ENCODE data around the gene SYCE3.
"Not testable (repeated sequence)": the region's sequence is repeated elsewhere in the genome, so short reads cannot be mapped to it uniquely, and the experiment has no call there.

SYCE3 gene

DNA sequence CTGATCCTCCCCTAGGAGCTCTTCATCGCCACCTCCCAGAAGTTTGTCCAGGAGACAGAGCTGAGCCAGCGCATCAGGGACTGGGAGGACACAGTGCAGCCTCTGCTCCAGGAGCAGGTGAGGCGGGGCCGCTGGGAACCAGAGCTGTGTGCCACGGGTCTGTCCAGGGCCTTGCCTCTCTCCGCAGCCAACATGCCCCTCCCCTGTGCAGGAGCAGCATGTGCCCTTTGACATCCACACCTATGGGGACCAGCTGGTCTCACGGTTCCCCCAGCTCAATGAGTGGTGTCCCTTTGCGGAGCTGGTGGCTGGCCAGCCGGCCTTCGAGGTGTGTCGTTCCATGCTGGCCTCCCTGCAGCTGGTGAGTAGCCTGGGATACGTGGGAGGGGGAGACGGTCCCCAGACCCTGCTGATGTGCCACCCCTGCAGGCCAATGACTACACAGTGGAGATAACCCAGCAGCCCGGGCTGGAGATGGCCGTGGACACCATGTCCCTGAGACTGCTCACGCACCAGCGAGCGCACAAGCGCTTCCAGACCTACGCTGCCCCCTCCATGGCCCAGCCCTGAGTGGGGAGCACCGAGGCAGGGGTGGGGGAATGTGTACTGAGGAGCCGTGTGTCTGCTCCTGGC lies 39.8 kb downstream of the SYCE3 start:
- in situ Hi-C loops (cut with MboI; ENCODE audit: low sequenced_read_pairs): no loop called here

GRCh38 chr22:50522208-50522805 lies 40.4 kb downstream of the SYCE3 start:
- in situ Hi-C loops (cut with MboI; ENCODE audit: low sequenced_read_pairs): no loop called here

GRCh38 chr22:50521710-50522109 lies 41.0 kb downstream of the SYCE3 start:
- in situ Hi-C loops (cut with MboI; ENCODE audit: low sequenced_read_pairs): no loop called here

DNA sequence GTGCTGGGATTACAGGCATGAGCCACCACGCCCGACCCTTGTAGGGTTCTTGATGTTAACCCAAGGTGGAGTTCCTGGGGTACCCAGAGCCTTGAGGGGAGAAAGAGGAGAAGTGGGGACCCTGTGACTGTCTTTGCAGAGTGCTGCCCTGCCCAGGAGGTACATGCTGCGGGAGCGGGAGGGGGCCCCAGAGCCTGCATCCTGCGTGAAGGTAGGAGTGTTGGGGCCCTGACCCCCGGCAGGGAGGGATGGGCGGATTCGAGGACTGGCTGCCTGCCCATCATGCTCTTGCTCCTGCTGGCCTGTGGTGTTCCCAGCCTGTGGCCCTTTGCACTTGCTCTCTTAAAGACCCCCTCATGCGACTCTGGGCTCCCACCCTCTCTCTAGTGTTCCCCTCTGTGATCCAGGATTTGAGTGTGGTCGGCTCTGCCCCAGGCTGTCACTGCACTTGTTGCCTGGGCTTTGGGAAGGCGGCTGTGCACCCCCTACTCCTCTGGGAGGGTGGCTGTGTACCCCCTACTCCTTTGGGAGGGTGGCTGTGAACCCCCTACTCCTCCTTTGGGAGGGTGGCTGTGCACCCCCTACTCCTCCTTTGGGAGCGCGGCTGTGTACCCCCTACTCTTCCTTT lies 41.8 kb downstream of the SYCE3 start:
- in situ Hi-C loops (cut with MboI; ENCODE audit: low sequenced_read_pairs): no loop called here

DNA sequence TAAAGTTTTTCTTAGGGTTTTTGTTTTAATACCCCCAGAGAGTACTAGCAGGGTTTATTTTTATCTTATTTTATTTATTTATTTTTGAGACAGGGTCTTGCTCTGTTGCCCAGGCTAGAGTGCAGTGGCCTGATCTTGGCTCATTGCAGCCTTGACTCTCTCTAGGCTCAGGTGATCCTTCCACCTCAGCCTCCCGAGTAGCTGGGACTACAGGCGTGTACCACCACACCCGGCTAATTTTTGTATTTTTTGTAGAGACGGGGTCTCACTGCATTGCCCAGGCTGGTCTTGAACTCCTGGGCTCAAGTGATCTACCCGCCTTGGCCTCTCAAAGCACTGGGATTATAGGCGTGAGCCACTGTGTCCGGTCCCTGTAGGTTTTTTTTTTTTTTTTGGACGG lies 42.5 kb downstream of the SYCE3 start:
- in situ Hi-C loops (cut with MboI; ENCODE audit: low sequenced_read_pairs): not testable (repeated sequence)

DNA sequence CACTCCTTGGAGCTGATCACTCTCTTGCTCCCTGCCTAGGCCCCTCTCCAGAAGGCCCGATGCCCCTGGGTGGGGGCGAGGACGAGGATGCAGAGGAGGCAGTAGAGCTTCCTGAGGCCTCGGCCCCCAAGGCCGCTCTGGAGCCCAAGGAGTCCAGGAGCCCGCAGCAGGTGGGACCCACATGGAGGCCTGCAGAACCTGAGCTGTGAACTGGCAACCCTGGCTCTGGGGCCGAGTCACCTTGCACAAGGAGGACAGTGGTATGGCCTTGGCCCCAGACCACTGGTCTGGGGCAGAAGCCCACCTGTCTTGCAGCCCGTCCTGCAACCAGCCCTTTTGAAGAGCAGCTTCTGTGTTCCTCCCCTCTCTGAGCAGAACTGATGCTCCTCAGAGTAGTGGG lies 43.6 kb downstream of the SYCE3 start:
- in situ Hi-C loops (cut with MboI; ENCODE audit: low sequenced_read_pairs): no loop called here

DNA sequence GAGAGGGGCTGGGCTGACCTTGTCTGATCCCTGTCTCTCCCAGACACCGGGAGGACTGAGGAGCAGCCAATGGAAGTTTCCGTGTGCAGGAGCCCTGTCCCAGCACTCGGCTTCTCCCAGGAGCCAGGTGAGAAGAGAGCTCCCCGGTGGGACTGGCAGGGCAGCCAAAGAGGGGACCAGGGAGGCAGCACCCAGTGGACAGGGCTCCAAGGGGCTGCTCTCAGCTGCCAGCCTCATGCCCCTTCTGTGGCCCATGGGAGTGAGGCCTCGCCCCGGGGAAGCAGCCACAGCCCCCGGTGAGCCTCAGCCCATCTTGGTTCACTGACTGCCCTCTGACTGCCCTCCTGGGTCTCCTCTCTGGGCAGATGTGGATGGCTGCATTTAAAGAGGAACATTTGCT lies 44.1 kb downstream of the SYCE3 start:
- in situ Hi-C loops (cut with MboI; ENCODE audit: low sequenced_read_pairs): no loop called here

- in situ Hi-C loops (cut with MboI; ENCODE audit: low sequenced_read_pairs): no loop called here
Measured at GRCh38 chr22:50517495-50518260, 45.0 kb downstream of the SYCE3 start.

DNA sequence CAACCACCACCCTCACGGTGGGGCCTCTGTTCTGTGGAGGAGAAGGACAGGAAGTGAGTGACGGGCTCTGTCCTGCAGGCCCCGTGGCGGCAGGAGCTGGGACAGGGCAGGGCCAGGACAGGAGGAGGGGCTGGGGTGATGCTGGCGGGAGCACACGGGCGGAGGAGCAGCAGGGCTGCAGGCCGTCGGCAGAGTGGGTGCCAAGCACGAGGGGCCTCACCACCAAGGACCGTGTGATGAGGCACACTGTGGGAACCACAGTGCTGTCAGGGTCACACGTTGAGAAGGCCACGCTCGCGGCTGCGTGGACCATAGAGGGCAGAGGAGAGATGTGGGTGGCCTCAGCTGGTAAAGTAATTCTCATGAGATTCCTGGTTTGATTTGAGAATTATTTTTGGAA lies 45.8 kb downstream of the SYCE3 start:
- in situ Hi-C loops (cut with MboI; ENCODE audit: low sequenced_read_pairs): no loop called here

- in situ Hi-C loops (cut with MboI; ENCODE audit: low sequenced_read_pairs): no loop called here
Measured at GRCh38 chr22:50516068-50516467, 46.7 kb downstream of the SYCE3 start.

DNA sequence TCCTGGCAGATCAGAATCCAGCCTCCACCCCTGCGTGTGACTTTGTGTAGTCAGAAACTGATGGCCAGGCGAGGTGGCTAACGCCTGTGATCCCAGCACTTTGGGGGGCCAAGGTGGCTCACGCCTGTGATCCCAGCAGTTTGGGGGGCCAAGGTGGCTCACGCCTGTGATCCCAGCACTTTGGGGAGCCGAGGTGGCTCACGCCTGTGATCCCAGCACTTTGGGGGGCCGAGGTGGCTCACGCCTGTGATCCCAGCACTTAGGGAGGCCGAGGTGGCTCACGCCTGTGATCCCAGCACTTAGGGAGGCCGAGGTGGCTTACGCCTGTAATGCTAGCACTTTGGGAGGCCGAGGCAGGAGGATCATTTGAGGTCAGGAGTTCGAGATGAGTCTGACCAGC lies 49.5 kb downstream of the SYCE3 start:
- in situ Hi-C loops (cut with MboI; ENCODE audit: low sequenced_read_pairs): no loop called here

- in situ Hi-C loops (cut with MboI; ENCODE audit: low sequenced_read_pairs): no loop called here
Measured at GRCh38 chr22:50508897-50509296, 53.8 kb downstream of the SYCE3 start.

- in situ Hi-C loops (cut with MboI; ENCODE audit: low sequenced_read_pairs): no loop called here
Measured at GRCh38 chr22:50507991-50508884, 54.5 kb downstream of the SYCE3 start, which contains the start of gene NCAPH2. Gene NCAPH2, plus strand, starts transcription at chr22:50508224. Its CDS starts 114 bp downstream, at chr22:50508338.

DNA sequence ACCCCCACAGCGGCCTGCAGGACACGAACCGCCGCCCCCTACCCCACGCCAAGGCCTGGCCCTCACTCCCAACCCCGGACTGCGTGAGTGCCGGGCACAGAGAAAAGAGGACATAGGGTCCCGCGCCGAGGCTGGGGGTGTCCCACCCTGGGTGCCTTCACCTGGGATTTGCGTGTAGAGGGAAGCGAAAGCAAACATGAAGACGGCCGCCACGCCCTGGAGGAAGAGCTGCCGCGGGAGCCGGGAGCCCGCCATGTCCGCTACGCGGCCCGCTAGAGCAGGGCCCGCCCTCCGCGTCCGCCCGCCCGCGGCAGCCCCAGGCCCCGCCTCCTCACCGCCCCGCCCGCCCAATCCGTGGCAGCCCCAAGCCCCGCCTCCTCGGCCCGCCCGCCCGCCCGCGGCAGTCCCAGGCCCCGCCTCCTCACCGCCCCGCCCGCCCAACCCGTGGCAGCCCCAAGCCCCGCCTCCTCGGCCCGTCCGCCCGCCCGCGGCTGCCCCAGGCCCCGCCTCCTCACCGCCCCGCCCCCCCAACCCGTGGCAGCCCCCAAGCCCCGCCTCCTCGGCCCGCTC lies 55.2 kb downstream of the SYCE3 start, which contains the start of gene LMF2:
TSS of gene LMF2 (minus strand) at position 282 of the 570 bp plus-strand sequence. CDS start at position 255, 27 bp downstream.
- in situ Hi-C loops (cut with MboI; ENCODE audit: low sequenced_read_pairs): no loop called here

DNA sequence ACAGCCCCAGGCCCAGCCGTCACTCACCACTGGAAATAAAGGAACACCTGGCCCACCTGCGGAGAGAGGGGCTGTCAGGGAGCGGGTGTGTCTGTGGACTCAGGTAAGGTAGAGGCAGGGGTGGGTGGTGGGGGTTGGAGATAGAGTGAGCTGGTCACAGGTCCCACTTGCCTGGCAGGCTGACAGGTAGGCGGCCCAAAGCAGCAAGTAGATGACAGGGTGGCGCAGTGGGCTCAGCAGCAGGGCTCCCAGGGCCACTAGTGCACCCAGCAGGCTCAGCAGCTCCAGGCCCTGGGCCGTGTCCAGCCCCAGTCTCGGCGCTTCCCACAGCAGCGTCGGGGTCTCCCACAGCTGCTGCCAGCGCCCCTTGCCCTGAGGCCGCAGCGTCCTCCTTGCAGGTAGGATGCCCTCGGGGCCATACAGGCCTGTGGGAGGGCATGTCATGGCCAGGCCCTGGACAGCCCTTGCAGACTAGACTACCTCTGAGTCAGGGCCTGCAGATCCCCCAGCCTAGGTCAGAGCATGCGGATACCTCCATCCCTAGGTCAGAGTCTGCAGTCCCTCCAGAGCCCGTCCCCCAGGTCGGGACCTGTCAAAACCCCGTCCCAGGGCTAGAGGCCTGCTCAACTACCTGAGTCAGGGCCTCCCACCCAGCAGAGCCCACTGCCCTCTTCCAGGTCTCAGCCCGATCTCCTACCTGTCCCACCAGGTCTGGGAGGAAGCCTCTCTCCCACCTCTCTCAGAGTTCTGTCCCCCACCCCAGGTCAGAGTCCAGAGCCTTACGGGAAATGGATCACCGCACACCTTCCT lies 55.9 kb downstream of the SYCE3 start:
- in situ Hi-C loops (cut with MboI; ENCODE audit: low sequenced_read_pairs): no loop called here

- in situ Hi-C loops (cut with MboI; ENCODE audit: low sequenced_read_pairs): no loop called here
Measured at GRCh38 chr22:50505776-50506610, 56.7 kb downstream of the SYCE3 start.

DNA sequence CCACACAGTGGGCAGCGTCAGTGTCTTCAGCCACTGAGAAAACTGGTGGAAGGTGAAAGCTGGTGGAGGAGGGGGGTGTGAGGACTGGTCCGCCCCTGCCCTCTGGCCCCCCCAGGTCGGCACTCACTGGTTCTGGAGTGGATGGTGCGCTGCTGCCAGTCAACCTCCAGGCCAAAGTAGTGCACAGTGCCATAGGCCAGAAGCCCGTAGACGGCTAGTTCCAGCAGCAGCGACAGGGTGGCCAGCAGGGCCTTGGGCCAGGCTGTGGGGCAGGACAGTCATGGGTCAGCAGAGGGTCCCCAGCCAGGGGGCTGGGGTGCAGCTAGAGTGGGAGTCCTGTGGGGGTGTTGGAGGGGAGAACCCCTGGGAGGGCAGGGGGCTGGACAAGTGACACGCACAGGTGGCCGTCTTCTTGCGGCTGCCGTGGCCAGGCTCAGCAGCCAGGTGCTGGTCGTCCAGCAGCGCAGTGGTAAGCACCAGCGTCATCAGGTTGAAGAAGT lies 57.4 kb downstream of the SYCE3 start:
- in situ Hi-C loops (cut with MboI; ENCODE audit: low sequenced_read_pairs): no loop called here
